GM12872 (cell line): ENCODE data around the gene PLD1.

Source experiments
- TF ChIP-seq, protein P1 (sequence below): IDR thresholded peaks from 3 replicates; pipeline ENCODE4 v1.5.1; 2011; ENCODE audit warnings: low read depth, mild to moderate bottlenecking, low read length, moderate library complexity; ENCODE audit not compliant: insufficient read depth

The PLD1 gene

GRCh38 chr3:171809861-171810628, at the start of gene PLD1:
PLD1 (minus strand) TSS chr3:171810483; CDS start chr3:171738051, 72,432 bp downstream.
- TF ChIP-seq, protein P1, sequence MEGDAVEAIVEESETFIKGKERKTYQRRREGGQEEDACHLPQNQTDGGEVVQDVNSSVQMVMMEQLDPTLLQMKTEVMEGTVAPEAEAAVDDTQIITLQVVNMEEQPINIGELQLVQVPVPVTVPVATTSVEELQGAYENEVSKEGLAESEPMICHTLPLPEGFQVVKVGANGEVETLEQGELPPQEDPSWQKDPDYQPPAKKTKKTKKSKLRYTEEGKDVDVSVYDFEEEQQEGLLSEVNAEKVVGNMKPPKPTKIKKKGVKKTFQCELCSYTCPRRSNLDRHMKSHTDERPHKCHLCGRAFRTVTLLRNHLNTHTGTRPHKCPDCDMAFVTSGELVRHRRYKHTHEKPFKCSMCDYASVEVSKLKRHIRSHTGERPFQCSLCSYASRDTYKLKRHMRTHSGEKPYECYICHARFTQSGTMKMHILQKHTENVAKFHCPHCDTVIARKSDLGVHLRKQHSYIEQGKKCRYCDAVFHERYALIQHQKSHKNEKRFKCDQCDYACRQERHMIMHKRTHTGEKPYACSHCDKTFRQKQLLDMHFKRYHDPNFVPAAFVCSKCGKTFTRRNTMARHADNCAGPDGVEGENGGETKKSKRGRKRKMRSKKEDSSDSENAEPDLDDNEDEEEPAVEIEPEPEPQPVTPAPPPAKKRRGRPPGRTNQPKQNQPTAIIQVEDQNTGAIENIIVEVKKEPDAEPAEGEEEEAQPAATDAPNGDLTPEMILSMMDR: 0 out of 3 replicates have a peak, but pooled peaks have one; percentile 5

DNA sequence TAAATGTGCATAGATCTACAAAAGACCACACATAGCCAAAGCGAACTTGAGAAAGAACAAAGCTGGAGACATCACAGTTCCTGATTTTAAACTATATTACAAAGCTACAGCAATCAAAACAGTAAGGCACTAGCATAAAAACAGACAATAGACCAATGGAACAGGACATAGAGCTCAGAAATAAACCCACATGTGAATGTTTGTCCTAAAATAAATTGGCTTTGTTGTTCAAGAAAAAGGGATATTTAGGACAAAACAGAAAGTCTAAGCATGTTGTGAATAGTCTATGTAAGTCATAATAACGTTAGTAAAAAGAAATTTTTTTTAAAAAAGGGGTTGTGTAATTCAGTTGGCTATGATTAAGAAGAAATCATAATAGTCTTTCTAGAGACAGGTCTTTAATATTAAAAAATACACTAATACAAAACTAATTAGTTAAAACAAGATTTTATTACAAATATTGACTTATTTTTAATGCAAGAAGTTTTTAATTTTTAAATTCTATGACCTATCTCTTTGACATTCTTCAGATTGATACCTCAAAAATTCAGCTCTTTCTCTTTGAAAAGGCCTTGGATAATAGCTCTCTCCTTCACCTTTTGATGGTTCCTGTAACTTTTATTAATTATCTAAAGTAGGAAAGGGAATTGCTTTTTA, 44.5 kb upstream of the PLD1 start:
- TF ChIP-seq, protein P1: no peak

GRCh38 chr3:171851660-171852058, 41.4 kb upstream of the PLD1 start:
- TF ChIP-seq, protein P1: no peak

DNA sequence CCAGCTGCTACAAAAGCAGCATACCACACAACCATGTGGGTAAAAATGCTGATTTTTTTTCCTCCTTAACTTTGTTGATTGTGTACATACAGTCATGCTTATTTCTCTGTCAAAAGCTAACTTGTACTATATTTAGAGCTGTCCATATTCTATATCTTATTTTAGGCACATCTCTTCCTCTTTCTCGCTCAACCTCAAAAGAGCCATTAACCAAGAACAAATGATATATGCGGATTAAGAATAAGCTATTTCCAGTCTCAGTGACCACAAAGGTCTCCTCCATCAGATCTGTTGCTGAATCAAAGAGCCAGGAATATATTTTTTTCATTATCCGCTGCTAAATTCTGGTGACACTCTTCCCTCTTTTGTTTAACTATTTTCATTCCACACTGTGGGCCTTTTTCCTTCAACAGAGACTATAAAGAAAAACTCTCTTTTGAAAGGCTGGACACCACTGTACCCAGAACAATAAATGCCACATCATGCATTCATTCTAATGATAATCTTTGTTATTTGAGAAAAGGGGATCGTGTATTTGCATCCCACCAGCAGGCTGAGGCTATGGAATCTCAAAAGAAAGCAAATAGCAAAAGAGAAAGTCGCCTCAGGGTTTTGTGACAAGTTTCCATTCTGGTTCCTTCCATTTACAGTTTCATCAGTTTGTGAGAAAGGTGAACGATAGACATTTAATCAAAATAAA, 40.8 kb upstream of the PLD1 start:
- TF ChIP-seq, protein P1: no peak

DNA sequence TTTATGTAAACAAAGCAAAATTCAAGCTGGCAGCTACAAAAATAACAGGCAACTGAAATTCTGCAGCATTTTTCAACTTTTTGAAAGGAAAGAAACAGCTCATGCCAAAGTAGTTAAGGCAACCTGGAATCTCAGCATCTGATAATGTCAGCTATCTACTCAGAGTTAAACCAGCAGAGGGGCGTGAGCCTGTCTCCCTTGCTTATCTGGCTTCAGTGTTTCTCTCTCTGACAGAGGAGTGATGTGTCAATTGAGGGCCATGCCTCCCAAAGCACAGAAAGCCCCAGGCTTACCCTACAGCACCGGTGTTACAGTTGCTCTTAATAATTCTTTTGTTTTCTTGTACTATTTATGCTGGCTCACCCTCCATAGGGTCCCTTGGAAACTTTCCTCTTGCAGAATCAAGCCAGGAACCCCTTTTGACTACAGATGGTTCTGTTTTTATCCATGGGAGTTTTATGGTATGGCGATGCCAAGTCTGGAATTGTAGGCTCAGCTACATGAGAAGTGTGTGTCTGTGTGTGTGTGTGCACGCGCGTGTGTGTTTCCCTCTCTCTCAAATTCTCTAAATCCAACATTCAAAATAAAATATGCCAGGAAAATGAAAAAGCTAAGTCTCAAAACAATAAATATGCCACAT, 40.2 kb upstream of the PLD1 start:
- TF ChIP-seq, protein P1: no peak

DNA sequence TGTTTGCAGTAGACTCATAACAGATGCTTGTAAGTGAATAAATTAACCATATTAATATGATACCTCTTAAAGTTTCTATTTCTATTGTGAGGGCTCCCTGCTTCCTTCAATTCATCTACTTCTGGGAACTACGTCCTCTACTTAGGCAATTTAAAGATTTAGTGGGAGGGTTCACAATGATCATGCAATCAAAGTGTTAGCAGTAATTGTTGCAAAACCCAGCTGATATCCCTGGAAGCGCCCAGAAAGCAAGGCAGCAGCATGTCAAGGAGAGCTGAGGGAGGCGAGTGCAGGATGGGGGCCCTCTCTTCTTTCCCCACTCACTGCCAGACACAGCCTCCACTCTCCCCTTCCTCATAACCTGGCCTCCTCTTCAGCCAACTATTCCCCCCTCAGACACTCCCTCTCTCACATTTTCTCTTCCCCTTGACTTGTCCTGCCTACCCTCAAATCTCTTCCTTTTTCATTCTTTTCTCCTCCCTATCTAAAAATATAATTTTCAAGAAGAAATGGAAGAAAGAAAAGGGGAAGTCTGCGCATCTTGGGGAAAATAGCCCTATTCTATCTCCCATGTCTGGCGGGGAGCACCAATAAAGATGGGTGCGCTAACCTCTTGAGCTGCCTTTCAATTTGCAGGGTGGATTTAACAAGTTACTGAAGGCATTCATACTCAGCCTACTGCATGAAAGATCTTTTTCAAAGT, 39.5 kb upstream of the PLD1 start:
- TF ChIP-seq, protein P1: no peak
